ENCODE results near the gene SYNE4.

DNA sequence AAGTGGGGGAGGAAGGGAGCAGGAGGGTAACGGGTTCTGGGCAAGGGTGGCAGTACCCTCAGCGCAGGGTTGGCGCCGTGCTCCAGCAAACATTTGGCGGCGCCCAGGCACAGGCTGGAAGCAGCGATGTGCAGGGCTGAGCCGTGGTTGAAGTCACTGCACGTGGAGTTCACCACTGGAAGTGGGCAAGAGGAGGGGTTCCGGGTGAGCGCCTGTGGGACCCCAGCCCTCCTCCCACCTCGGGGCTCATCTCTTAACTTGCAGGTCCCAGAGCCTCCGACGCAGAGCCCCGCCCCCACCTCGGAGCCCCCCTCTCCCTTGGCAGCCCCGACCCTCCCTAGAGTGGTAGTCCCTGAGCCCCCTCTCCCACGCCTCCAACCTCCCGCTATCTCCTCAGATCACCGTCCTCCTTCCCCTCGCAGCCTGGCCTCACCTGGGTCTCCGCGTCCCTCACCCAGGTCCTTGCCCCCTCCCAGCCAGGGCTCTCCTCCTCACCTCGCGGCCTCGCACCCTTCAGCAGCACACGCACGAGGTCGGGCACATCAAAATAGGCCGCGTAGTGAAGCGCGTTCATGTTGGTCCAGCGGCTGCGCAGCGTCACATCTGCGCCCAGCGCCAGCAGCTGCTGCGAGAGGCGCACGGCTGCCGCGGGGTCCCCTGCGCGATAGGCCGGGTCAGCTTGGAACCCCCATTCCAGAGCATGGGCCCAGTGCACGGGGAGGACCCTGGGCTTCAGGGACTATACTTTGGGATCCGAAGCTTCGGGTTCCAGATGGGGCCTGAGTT, 17.7 kb upstream of the SYNE4 start:
- TF ChIP-seq POLR2AphosphoS5 (IDR thresholded peaks at IDR 0.05; ENCODE audit: borderline replicate concordance, low read depth, low read length) = no peak
- TF ChIP-seq EZH2 (IDR thresholded peaks at IDR 0.05) = no peak
